ENCODE data around the gene PDF.
A peak's percentile ranks its signal among the peaks of the same experiment; 100 is the strongest.
"Not testable (repeated sequence)": the region's sequence is repeated elsewhere in the genome, so short reads cannot be mapped to it uniquely, and the experiment has no call there.

Gene PDF

DNA sequence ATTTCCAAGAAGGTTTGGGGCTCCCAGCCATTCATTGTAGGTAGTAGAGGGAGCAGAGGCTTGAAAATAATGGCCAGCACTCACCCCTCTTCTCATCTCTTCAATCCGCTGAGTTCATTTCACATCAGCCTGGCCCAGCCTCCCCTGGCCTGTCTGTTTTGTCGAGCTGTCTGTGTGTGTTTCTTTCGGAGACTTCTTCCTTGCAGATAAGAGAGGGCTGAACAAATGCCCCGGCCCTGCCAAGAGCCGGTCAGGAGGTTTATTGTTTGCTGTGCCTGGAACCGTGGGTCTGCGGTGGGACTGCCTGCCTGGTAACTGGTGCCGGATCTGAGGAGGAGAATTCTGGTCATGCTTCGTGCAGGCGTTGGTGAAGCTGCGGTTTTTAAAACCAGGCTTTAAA is 15.9 kb downstream of the PDF start:
- DNase-seq, result no peak

DNA sequence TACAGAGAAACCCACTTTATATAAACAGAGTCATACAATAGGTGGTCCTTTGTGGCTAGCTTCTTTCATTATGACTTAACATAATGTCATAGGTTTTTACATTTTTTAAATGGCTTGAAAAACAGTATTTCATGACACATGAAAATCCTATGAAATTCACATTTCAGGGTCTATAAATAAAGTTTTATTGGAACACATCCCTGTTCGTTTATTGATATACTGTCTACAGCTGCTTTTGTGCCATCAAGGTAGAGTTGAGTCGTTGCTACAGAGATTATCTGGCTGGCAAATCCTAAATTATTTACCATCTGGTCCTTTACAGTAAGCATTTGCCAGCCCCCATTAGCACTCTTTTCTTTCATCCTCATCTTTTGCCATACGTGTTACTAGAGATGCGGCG is 16.9 kb downstream of the PDF start:
- DNase-seq, result no peak

DNA sequence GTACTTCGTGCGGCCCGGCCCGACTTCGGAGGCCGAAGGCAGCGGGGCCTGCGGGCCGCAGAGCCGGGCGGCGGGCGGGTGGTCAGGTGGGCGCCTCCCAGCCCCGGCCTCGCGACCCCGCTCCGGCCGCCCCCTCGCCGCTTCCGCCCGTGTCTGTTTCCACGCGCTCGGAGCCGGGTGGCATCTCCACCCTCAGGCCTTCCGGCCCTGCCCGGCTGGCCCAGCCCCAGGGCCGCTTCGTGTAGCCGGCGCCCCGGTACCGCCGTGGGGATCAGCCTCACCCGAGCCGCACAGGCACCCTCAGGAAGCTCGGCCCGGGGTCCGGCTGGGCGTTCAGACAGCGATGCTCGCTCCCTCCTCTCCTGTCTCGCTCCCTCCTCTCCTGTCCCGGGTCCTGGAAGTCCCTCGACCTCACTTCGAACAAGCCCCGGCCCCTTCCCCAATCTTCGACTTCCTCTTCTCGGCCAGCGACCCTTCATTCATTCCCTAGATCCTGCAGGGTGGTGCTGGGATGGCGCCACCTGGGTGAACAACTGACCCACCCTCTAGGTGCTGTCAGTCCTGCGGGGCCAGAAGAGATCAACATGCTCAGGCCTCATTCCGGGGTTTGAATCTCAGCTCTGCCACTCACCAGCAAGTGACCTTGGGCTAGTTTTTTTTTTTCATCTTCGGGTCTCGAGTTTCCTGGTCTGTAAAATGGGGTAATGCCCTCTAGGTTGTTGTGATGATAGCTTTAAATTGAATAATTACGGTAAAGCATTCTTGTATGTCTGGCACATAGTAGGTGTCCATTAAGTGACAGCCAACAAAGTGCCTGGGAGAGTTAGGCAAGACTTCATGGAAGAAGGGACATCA is 18.6 kb downstream of the PDF start:
- DNase-seq, result peak; percentile 79

DNA sequence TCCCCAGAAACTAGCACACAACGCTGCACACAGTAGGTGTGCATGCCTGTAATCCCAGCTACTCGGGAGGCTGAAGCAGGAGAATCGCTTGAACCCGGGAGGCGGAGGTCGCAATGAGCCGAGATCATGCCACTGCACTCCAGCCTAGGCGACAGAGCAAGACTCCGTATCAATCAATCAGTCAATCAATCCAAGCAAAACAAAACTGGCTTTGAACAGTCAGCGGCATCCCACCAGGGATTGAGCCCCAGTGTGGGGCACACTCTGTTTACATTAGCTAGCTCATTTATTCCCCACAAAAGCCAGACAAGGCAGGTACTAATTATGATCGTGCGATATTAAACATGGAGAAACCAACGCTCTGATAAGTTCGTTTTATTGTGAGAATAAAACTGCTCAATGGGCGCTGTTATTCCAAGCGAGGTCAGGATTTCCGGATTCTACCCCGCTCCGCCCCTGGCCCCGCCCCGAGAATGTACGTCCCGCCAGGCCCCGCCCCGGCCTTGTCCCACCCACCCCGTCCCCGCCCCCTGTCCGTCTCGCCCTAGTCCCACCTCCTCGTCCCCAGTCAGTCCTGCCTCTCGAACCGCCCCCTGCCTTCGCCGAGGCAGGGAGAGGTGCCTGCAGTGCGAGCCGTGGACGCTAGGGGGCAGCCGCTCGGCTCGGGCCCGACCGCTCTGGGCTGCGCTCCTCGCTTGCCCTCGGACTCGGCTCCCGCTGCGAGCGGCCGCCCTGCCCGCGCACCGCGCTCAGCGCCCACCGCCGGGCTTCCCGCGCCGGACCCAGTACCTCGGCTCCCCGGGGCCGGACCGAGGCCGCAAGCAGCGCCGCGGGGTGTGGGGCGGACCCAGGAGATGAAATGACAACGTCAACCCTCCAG is 19.5 kb downstream of the PDF start, which contains the start of gene VPS4A:
VPS4A (plus strand) TSS at position 698 of the 880 bp plus-strand sequence; CDS start at position 860, 162 bp downstream.
- peak; percentile 100 for DNase-seq

DNA sequence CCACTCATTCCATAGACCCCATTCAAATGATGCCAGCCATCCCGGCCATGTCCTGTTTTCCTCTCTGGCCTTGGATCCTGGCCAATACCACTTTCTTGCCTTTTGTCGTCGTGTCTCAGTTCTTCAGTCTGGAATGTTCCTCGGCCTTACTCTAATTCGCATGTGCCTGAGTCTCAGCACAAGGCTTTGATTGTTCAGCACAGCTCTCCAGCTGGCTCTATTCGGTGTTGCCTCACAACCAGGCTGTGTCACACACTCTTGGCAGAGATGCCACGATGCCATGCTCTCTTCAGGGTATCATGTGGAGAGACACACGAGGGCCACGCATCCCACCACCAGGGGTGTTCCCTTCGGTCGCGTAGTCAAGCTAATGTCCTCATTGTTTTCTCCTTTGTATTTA is 21.1 kb downstream of the PDF start:
- DNase-seq, result no peak

DNA sequence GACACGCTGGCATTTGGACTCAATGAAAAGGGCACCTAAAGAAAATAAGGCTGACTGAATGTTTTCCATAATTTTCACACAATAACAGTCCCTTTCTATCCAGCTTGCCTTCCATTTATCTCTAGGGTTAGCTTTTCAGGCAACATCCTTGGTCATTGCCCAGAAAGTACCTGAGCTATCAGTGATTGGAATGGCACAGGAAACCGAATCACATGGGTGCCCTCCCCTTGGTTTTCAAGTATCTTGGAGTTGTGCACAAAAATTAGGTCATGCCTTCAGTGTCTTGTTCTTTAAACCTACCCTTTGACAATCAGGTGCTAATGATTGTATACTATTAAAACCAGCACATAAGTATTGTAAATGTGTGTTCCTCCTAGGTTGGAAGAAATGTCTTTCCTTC is 22.5 kb downstream of the PDF start:
- no peak for DNase-seq

DNA sequence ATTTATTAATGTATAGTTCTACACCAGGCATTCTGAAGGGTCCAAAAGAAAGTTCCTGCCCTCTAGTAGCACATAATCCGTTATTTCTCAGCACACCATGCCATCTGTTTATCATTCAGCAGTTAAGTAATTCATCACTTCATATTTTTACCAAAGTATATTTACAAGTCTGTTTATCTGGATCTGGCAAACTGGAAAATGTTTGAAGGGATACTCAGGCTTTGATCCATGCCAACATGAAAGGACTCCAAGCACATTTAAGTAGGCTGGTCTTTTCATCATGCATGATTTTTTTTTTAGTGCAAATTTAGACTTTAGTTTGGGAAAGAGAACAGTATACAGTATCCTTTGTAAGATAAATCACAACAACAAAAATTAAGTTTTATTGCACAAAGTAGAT is 23.3 kb downstream of the PDF start:
- no peak for DNase-seq

DNA sequence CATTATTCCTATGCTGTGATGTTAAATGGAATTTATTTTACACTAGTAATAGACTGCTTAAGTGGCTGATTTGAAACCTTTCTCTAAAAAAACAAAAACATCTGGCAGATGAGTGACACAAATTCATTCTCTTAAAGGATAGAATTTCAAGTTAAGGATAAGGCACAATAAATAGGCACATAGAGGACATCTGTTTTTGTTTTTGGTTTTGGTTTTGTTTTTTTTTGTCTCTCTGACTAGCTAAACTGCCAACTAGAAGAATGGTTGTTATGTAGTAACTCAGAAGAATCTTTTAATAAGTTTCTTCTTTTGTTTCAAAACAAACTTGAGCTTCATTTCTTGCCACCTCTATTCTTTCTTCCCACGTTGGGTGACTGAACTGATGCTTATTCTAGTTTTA is 24.4 kb downstream of the PDF start:
- no peak for DNase-seq

DNA sequence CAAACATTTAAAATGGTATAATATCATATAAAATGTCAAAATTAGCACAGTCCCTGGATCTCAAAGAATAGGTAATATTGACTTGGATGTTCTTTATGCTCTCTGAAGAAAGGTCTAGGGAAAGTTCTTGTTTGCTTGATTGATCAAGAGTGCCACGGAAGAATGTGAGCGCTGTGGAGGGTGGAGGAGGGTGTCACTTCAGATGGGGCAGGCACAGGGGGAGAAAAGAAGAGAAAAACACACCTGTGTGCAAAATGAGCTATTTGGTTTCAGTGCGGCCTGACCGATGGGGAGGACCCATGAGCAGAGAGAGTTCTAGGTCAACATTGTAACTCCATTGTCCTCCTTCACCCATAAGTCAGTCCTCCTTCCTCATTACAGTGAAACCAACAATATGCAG is 28.1 kb downstream of the PDF start:
- no peak for DNase-seq

DNA sequence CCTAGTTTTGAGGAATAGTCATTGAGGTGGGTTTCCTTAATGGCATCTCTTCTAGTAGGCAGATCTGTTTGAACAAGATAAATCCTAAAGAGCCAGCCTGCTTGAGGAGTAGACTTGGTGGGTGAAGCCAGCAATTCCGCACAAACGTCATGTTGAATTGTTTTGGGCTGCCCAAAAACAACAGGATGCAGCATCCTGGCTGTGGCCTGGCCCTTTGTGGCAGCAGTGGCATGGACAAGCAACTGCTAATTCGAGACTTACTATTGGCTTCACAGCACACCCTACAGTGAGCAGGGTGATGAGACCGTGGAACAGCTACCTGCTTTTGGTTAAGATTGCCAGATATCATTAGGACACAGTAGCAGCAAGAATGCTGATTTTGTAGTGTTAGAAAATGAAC is 28.5 kb downstream of the PDF start:
- DNase-seq, result no peak

DNA sequence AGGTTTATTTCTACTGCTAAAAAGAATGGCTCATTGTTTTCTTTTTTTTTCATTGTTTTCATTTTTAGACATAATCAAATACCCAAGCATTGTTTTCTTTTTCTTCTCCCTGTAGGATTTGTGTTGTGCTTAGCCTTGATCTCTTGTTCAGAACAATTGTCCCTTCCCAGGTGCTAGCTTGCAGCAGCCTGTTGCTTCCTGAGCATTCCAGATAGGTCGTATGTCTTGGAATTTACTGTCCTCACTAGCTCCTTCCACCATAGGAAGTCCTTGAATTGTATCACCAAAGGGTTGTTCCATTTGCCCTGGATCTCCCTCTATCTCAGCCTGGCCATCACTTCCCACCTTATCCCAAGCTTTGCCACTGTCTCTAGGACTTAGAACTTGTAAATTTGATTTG is 29.2 kb downstream of the PDF start:
- no peak for DNase-seq

DNA sequence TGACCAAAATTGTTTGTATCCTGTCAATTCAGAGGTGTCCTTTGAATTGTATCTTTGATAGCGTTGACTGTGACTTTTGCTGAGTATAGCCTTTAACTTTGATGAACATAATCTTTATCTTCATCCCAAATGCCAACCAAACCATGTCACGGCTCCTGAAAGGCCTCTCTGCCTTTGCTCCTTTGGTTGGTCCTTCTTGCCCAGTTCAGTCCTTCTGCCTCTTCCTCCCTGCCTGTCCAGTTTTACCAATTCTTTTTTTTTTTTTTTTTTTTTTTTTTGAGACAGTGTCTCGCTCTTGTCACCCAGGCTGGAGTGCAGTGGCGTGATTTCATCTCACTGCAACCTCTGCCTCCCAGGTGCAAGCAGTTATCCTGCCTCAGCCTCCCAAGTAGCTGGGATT is 32.1 kb downstream of the PDF start:
- no peak for DNase-seq

DNA sequence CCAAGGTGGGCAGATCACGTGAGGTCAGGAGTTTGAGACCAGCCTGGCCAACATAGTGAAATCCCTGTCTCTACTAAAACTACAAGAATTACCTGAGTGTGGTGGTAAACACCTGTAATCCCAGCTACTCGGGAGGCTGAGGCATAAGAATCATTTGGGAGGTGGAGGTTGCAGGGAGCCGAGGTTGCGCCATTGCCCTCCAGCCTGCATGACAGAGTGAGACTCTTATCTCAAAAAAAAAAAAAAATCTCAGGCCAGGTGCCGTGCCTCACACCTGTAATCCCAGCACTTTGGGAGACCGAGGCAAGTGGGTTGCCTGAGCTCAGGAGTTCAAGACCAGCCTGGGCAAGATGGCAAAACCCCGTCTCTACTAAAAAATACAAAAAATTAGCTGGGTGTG is 33.6 kb downstream of the PDF start:
- DNase-seq, result not testable (repeated sequence)

DNA sequence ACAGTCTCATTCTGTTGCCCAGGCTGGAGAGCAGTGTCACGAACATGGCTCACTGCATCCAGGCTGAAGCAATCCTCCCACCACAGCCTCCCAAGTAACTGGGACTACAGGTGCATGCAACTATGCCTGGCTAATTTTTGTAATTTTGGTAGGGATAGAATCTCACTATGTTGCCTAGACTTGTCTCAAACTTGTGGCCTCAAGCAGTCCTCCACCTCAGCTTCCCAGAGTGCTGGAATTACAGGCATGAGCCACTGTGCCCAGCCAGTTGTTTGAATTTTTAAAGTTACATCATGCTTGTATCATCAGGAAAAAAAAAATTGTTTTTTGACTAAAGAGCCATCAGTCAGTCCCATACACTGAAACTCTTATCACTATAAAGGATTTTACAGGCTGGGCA is 36.3 kb downstream of the PDF start:
- DNase-seq, result no peak

DNA sequence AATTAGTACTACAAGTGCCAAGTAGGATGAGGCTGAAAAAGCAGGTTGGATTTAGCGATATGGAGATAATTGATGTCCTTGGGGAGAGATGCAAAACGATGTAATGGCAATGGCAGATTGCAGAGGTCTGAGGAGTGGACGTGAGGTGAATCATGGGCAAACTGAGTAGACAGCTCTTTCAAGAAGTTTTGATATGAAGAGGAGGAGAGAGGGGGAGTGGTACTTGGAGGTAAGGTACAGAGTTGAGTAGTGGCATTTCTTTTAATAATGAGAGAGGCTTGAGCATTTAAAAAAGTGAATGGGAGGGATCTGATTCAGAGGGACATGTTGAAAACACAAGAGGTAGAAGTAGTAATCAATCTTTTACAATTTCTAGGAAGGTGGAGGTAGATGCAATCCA is 37.0 kb downstream of the PDF start:
- DNase-seq, result no peak

DNA sequence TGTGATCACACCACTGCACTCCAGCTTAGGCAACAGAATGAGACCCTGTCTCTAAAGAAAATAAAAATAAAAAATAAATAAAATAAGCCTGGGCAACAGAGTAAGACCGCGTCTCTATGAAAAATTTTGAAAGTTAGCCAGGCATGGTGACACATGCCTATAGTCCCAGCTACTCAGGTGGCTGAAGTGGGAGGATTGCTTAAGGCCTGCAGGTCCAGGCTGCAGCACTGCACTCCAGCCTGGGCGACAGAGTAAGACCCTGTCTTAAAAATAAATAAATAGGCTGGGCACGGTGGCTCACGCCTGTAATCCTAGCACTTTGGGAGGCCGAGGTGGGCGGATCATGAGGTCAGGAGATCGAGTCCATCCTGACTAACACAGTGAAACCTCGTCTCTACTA is 38.7 kb downstream of the PDF start:
- not testable (repeated sequence) for DNase-seq

DNA sequence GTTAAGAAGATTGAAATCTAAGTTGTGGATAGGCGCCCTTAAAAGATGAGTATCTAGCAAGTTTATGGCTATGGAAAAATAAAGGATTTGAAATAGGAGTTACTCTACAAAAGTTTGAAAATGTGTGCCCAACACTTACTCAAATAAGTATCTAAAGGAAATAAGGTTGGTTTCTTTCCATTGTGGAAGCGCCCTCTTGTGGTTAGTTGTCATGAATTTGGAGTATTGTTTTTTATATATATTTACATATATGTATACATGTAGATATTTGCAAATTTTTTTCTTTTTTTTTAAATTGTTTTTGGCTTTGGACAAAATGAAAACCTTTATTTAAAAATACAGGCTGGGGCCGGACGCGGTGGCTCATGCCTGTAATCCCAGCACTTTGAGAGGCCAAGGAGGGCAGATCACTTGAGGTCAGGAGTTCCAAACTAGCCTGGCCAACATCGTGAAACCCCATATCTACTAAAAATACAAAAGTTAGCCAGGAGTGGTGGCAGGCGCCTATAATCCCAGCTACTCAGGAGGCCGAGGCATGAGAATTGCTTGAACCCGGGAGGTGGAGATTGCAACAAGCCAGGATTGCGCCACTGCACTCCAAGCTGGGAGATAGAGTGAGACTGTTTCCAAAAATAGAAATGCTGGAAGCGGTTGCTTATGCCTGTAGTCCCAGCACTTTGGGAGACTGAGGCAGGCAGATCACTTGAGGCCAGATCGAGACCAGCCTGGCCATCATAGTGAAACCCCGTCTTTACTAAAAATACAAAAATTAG is 43.3 kb downstream of the PDF start:
- no peak for DNase-seq

DNA sequence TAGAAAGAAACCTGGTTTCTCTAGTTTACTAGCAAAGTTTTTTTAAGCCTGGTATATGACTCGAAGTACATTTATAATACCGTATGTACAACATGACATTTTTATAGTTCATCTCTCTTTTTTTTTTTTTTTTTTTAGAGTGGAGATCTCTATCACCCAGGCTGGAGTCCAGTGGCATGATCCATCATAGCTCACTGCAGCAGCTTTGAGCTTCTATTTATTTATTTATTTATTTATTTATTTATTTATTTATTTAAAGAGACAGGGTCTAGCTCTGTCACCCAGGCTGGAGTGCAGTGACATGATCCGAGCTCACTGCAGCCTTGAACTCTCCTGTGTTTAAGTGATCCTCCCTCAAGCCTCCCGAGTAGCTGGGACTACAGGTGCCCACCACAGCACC is 45.1 kb downstream of the PDF start:
- no peak for DNase-seq

DNA sequence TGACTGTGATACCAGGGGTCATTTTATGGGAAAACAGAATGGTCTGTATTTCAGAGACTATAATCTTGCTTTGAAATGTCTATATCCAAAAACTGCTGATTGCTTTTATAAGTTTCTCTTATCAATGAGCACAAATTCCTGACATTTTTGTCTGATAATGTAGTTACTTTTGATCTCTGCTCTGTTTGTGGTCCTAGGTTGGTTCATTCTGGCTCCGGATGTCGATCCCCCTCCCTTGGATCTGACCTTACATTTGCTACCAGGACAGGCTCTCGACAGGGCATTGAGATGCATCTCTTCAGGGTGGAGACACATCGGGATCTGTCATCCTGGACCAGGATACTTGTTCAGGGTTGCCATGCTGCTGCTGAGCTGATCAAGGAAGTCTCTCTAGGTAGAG is 46.5 kb downstream of the PDF start:
- DNase-seq, result no peak

DNA sequence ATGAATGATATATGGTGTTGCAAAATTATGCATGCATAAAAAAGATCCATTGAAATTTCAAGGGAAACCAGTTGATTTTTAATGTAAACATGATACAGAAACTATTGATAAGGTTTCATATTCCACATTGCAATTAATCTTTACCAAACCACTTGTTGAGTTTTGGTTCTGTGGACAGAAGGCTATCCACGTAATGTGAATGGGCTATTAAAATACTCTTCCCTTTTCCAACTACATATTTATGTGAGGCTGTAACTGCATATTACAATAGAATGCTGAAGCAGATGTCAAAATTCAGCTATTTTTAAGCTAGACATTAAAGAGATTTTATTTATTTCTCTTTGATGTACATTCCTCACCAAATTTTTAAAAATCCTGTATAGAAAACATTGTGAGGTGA is 53.0 kb downstream of the PDF start:
- DNase-seq, result no peak
